Measurements from ENCODE around the gene MAF. TPM values are rescaled to one million over a fixed set of nuclear protein-coding genes. Genes with fewer than 3 reads are reported as not detected.

Gene MAF
- total RNA-seq, 1 experiment from 2014 or later: 4.9 TPM

DNA sequence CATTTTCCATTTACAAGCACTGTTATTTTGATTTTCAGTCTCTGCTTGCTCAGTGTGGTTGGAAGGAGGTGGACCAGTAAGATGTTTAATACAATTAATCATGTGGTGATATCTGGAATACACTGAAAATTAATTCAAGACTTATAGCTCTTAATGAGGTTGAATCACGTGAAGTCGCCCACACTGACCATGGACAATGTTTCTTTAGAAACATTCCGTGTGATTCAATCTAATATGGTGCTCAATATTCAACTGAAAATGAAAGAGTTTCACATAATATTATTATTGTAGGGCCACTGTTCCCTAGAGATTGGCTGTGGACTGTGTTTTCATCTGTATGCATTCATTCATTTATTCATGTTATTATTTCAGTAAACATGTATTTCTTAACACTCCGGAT, 45.2 kb upstream of the MAF start:
- TF ChIP-seq, protein P1, sequence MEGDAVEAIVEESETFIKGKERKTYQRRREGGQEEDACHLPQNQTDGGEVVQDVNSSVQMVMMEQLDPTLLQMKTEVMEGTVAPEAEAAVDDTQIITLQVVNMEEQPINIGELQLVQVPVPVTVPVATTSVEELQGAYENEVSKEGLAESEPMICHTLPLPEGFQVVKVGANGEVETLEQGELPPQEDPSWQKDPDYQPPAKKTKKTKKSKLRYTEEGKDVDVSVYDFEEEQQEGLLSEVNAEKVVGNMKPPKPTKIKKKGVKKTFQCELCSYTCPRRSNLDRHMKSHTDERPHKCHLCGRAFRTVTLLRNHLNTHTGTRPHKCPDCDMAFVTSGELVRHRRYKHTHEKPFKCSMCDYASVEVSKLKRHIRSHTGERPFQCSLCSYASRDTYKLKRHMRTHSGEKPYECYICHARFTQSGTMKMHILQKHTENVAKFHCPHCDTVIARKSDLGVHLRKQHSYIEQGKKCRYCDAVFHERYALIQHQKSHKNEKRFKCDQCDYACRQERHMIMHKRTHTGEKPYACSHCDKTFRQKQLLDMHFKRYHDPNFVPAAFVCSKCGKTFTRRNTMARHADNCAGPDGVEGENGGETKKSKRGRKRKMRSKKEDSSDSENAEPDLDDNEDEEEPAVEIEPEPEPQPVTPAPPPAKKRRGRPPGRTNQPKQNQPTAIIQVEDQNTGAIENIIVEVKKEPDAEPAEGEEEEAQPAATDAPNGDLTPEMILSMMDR (conservative IDR thresholded peaks at IDR 0.05): no peak
- Histone ChIP-seq H3K18ac (ENCODE audit: insufficient read length, low read depth, low read length) (no peak overlapping the region), H4K91ac (ENCODE audit: insufficient read length, low read depth, low read length) (no peak overlapping the region), H3K4ac (ENCODE audit: low read depth, low read length) (no peak overlapping the region), H3K27me3 (ENCODE audit: insufficient read depth, low read length) (no peaks in the 10 kb centered on the region), H2BK5ac (ENCODE audit: insufficient read length, low read length) (no peak overlapping the region), H3K23me2 (ENCODE audit: insufficient read length, low read depth, low read length, poor library complexity, severe bottlenecking) (no peaks in the 10 kb centered on the region), H3K79me2 (ENCODE audit: insufficient read depth, low read length) (no peaks in the 10 kb centered on the region), H3K9ac (ENCODE audit: extremely low read depth, insufficient read length, low read length) (no peak overlapping the region), H3T11ph (ENCODE audit: low read length) (no peak overlapping the region), H2BK15ac (ENCODE audit: low read depth, low read length) (no peak overlapping the region), H3K23ac (ENCODE audit: insufficient read length, low read depth, low read length) (no peak overlapping the region), H3K56ac (ENCODE audit: insufficient read length, low read depth, low read length) (no peak overlapping the region), H4K5ac (ENCODE audit: insufficient read length, low read depth, low read length) (no peak overlapping the region), H2BK20ac (ENCODE audit: low read depth, low read length, poor library complexity, severe bottlenecking) (no peak overlapping the region), H3K4me1 (ENCODE audit: insufficient read depth, low read length) (no peaks in the 10 kb centered on the region), H3K4me2 (ENCODE audit: insufficient read depth, insufficient read length, low read length) (no peak overlapping the region), H4K8ac (replicated peaks; ENCODE audit: insufficient read length, low read depth, low read length) (no peak overlapping the region), H3K9me3 (ENCODE audit: control insufficient read depth, low read depth, low read length) (no peaks in the 10 kb centered on the region), H2BK120ac (ENCODE audit: low read depth, low read length, poor library complexity, severe bottlenecking) (no peak overlapping the region), H3K79me1 (ENCODE audit: insufficient read depth, low read depth, low read length, poor library complexity, severe bottlenecking) (no peaks in the 10 kb centered on the region), H3K14ac (ENCODE audit: insufficient read depth, low read length) (no peak overlapping the region), H2AFZ (ENCODE audit: low read length) (no peak overlapping the region), H2AK5ac (ENCODE audit: insufficient read length, low read length) (no peak overlapping the region), H2BK12ac (ENCODE audit: insufficient read length, low read depth, low read length) (no peak overlapping the region), H4K20me1 (ENCODE audit: control insufficient read depth, insufficient read depth, insufficient read length) (no peaks in the 10 kb centered on the region), H3K27ac (ENCODE audit: insufficient read length, low read depth, low read length) (no peak overlapping the region)
- WGBS (ENCODE audit: extremely low coverage, insufficient read length, low lambda C conversion rate): no CpG with 5 or more reads among the region's 4 CpGs
- Mint-ChIP-seq H3K4me1 (no peaks in the 10 kb centered on the region; a peak in 1 of 4 replicates), H3K36me3 (ENCODE audit: insufficient read depth in 1 of 3, low read depth in 3 of 3) (no peaks in the 10 kb centered on the region), H3K27me3 (ENCODE audit: low read depth) (peaks cover 2% of the 10 kb centered on the region; the same call in 1 of the 2 replicates), H3K4me3 (no peak overlapping the region), H3K9me3 (no peaks in the 10 kb centered on the region), H3K27ac (no peak overlapping the region)
- DNase-seq: no peak
